A673 (cell line): Measurements from ENCODE around the gene UBE2D2.

ENCODE experiments used
- CTCF ChIP-seq: fragments of 300-800, 200-600 bp; sonication (generic); conservative IDR thresholded peaks from 2 replicates; pipeline ENCODE4 v1.5.1; 2017; ENCODE audit warnings: low read depth, mild to moderate bottlenecking, antibody characterized with exemption, low read length, moderate library complexity, mixed read lengths
- EZH2 ChIP-seq: fragments of 200-600 bp; sonication (generic); IDR thresholded peaks from 2 replicates; pipeline ENCODE4 v1.6.1; 2017; ENCODE audit warnings: borderline replicate concordance, low read depth, mild to moderate bottlenecking, mixed read lengths, antibody characterized with exemption, low read length; ENCODE audit not compliant: poor library complexity, severe bottlenecking

GRCh38 chr5:139600336-139600949 is 39.3 kb downstream of the UBE2D2 start:
- no peak for TF ChIP-seq CTCF
- no peak for TF ChIP-seq EZH2
